HG02973 (cell line): ENCODE results near the gene SELPLG.
"Not testable (repeated sequence)": the region's sequence is repeated elsewhere in the genome, so short reads cannot be mapped to it uniquely, and the experiment has no call there.

Experiments
- ATAC-seq: cut with Tn5 transposase; IDR thresholded peaks from one replicate; pipeline ENCODE4 v1.9.1; 2021; ENCODE audit warnings: moderate library complexity; ENCODE audit not compliant: unreplicated experiment

The SELPLG gene

DNA sequence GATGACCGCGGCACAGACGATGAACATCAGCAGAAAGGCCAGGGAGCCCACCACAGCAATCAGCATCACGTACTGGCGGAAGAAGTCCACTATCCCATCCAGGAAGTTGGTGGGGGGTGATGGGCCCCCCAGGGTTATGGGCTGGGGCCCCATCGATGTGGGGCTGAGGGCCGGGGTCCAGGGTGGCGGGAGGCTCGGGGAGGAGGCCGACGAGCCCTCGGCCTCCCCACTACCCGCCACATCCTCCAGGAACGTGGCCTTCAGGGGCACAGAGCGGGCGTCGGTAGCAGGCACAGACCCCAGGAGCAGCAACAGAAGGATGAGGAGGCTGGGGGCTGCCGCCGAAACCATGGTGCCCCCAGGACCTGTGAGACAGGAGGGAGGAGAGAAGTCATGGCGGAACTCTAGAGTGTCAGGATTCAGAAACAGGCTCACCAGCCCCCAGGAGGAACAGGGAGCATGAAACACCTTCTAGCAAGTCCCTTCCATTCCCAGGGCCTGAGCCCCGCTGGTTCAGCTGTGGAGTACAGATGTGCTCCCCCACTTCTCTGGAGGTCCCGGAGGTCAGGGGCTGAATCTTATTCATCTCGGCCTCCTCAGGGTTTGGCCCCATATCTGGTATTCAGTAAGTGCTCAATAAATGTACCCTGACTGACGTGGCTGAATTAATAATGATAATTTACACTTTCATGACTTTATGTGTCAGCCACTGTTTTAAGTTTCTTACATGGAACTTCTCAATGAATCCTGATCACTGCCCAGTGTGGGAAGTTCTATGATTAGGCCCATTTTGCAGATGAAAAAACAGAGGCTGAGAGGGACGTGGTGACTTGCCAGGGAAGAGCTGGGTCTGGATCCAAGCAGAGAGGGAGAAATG, 41.4 kb downstream of the SELPLG start:
- no peak for ATAC-seq

DNA sequence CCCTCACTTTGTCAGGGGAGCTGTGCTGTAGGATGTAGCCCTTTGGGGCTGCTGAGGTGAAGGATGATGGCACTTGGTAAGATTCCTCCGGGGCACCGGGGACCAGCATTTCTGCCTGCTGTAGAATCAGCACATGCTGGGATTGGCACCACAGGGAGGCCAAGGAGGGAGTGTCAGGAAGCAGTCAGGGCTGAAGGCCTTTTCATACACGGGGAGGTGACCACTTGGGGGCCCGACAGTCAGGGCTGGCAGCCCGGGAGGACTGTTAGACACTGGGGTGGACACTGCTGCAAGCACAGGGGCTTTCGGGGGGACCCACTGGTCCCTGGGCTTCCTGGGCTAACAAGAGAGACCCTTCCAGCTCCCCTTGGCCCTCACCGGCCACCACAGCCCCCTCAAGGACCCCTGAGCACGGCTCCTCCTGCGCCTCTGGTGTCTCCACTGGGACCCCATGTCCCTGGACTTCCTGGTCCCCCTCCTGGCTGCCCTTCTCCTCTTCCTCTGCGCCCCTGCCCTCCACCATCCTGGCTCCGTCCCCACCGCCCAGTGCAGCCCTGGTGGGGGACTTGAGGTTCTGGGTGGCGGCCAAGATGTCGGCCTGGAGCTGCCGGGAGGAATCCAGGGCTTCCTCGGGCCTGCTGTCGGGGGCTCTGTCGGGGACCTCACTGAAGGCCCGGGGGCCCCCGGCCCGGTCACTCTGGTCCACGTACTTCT, 42.3 kb downstream of the SELPLG start:
- no peak for ATAC-seq

DNA sequence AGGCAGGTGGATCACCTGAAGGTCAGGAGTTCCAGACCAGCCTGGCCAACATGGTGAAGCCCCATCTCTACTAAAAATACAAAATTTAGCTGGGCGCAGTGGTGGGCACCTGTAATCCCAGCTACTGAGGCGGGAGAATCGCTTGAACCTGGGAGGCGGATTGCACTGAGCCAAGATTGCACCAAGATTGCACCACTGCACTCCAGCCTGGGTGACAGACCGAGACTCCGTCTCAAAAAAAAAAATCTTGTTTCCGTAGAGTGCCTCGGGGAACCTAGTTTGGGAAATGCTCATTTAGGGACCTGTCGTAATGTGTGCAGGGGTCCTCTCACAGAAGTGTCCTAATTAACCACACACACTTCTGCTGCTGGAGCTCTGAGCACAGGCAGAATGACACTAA, 43.2 kb downstream of the SELPLG start:
- ATAC-seq: not testable (repeated sequence)

DNA sequence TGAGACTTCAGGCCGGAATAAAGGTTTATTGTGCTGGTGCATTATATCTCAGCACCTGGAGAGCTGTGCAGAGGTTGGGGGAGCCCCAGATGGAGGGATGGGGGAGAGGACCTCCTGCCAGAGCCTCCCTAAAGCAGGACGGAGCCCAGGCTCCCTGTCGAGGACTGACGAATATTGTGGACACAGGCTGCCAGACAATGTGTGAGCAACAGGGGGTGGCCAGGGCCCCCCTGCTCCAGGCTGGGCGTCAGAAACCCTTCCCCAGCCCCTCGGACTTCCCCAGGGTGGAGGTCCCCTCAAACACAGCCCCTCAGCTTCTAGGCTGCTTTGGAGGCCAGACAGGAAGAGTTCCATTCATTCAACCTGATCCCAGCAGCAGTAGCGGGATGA, 43.9 kb downstream of the SELPLG start:
- no peak for ATAC-seq

DNA sequence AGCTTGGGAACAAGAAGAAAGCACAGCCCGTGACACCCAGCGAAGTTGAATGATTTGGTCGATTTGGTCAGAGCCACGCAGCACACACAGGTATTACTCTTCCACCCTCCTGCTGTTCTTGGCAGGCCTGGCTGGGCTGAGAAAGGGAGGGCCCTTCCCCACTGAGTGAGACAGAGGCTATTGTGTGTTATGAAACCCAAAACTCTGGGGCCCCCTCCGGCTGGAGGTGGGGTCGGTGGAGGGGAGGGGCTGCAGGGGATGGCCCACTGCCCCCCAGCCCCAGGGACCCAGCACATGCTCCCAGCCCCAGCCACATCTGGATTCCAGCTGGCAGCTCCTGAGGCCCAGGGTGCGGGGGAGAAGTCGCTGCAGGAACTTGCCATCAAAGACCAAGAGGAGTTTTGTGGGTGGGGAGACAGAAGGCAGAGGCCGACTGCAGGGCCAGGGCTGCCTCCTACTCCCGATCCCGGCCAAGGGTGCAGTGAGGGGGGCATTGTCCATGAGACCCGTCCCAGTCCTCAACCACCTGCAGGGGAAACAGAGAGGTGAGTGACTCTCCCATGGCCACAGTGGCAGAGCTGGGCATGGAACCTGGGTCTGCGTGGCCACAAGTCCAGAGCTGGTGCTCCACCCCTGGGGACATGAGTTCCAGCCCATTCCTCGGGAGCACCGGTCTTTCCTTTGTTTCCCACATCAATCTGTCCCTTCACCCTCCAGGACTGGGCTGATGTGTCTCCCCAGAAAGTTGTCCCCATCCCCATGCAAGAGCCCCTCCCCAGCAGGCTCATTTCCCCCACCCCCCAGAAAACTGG, 44.5 kb downstream of the SELPLG start:
- ATAC-seq: no peak

DNA sequence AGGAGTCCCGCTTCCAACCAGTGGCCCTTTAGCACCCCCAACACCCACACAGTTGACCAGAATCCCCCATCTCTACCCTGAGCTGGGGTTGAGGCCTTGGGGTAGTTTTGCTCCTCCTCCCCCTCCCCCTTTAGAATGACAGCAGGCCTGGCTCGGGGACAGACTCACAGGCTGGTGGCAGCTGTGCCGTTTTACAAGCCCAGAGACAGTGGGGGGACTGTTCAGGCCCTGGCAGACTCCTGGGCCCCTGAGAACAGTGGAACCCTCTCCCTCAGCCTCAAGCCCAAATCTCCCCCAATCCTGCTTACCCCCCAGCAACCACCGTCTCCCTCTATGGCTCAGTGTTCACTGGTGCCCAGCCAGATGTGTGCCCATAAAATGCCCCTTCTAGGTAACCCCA, 45.9 kb downstream of the SELPLG start:
- ATAC-seq: no peak

DNA sequence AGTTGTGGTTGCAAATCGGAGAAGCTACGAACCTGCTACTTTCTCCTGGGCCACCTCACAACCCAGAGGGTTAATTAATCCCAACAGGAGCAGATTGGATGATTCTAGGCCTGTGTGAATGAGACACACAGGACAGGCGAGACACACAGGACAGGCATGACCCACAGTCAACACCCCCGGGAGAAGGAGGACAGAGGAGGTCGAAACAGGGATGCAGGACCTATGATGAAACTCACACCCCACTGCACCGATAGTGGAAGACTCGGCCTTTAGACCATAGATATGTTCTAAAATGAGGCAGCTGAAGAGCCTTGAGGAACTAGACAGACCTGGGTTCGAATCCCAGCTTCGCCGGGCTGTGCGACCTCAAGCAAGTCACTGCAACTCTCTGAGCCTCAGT, 47.4 kb downstream of the SELPLG start:
- ATAC-seq: no peak

DNA sequence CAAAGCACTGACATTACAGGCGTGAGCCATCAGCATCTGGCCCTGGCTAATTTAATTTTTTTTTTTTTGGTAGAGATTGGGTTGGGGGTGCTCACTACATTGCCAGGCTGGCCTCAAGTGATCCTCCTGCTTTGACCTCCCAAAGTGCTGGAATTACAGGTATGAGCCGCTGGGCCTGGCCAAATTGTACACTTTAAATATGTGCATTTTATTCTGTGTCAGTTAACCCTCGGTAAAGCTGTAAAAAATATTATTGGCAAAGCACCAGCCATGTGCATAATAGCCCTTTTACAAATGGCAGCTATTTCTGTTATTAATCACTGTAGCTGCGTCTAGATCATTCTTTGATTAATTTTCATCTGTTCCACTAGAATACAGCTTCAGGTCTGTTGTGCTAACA, 47.8 kb downstream of the SELPLG start:
- ATAC-seq: no peak

DNA sequence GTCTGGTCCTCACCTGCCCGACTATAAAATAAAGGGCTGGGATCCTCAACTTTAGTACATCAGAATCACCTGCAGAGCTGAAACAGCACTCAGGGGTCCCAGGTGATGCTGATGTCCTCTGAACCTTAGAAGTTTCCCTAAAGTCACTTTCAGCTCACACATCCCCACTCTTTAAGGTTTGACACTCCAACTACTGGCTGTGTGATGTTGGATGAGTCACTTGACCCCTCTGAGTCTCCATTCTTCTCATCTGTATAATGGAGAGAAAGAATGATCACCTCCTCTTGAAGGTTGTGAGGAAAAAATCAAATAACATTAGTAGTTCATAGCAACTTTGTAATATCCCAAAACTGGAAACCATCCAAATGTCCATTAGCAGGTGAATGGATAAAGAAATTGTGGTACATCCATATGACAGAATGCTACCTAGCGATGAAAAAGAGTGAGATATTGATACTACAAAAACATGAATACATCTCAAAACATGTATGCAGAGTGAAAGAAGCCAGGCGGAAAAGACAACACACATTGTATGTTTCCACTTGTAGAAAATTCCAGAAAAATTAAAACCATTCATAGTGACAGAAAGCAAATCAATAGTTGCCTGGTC, 49.1 kb downstream of the SELPLG start:
- no peak for ATAC-seq

DNA sequence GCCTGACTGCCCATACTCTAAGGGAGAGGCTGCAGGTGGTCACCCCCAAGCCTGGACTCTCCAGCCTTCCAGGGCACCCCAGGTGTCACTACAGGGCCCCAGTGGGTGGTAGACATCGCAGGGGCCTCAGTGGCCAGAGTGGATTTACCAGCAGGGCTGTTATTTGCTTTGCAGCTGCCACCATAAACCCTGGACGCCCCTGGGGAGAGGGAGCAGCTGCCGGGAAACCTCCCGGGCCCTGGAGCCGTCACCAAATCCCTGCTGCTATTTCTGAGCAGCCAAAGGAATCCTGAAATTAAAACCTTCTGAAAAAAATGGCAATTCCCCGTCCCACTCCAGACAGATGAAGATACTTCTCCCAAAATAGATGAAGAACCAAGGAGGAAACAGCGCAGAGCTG, 49.7 kb downstream of the SELPLG start:
- no peak for ATAC-seq

DNA sequence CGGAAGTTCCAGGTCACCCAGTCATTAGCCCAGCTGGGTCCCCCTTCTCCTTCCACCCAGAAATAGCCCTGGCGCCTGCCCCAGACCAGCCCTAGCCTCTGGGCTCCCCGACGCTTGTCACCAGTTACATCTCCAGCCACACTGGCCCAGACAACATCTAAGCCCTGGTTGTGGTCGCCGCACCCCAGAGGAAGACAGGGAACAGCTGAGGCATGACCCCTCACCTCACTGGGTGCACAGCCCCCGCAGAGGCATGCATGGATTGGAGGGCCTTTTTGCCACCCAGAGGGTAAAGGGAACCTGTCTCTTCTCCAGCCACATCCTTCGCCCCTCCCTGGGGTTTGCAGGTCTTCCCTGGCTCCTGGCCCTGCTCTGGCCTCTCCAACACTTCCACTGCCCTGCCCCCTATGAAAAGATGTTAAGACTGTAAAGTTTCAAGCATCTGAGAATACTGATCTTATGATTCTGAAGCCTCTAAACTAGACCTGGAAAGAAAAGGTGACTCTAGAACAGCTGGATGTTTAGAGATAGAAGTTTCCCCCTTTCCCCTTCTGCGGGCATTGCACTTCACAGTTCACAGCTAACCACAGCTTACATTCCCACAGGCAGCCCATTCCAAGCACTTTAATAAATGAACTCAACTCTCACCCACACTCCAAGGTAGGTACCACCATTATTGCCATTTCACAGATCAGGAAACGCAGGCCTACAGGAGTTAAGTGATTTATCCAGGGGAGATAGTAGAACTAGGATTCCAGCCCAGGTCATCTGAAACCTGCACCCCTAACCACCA, 50.5 kb downstream of the SELPLG start:
- ATAC-seq: no peak

DNA sequence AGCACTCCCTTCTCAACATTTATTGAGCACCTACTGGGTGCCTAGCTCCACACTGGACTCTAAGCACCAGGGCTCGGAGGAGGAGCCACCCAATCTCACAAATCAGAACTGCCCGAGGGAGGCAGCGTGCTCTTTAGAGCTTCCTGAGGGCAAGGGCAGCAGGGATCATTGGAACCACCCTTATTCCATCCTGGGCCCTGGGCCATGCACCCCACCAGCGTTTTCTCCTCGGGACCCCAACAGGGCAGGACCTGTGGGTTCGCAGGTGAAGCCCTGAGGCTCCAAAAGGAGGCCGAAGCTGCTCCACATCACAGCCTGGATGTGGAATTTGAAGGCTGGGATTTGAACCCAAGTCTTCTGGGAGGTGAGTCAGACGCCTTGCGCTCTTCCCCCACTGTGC, 51.2 kb downstream of the SELPLG start:
- ATAC-seq: no peak

DNA sequence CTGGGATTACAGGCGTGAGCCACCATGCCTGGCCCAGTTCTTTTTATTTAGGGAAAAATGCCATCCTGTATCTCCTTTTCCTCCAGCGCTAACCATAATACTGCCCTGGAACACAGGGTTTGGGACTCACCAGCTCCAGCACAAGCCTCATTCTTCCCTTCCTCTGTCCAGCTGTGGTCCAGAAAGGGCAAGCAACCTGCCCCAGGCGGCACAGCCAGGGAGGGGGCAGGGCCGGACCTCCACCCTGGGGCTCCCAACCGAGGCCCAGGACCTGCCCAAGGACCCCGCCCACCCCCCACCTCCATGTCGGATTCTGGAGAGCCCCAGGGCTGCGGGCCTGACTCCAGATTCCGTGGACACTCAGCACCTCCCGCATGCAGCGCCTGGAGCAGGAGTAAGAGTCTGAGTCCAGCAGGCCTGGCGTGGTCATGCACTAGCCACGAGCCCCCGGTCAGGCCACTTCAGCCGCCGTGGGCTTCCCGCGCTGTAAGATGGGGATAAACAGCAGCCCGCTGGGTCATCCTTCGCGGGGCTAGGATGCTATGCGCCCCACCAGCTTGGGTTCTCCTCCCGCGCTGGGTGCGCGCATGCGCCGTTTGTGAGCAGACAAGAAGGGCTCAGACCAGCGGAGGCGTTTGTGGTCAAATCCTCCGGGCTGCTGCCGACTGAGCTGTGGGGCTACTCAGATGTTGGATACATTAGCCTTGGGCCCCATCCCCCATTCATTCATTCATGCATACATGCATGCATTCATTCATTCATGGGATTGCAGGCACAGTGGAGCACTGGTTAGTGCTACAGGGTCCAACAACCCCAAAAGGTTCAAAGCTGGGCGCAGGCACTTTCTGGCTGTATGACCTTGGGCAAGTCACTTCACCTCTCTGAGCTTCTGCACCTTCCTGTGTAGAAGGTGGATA, 52.1 kb downstream of the SELPLG start:
- ATAC-seq: no peak

DNA sequence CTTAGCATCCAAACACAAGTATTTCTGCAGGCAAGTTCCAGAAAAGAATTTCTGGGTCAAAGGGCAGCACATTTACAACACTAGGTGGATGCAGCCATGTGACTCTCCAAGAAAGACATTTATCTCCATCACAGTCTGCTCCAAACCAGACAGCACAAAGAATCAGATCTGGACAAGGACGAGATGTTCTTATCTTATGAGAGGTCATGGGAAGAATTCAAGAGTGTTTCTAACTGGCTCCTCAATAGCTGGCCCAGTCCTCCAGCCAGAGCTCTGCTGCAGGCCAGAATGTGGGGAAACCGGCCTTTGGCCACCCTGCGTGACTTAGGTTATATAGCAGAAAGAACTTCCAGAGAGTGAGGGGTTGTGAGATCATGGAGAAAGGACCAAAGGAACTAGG, 53.2 kb downstream of the SELPLG start:
- no peak for ATAC-seq

DNA sequence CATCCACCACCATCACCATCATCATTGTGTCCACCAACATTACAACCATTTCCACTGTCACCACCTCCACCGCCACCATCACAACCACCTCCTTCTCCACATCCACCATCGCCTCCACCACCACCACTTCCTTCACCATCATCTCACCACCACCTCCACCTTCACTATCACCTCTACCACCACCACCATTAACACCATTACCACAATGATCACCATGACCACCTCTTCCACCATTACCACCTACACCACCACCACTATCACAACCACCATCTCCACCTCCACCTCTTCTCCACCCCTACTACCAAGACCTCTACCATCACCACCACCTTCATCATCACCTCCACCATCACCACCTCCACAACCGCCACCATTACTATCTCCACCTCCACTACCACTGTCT, 54.9 kb downstream of the SELPLG start:
- no peak for ATAC-seq

DNA sequence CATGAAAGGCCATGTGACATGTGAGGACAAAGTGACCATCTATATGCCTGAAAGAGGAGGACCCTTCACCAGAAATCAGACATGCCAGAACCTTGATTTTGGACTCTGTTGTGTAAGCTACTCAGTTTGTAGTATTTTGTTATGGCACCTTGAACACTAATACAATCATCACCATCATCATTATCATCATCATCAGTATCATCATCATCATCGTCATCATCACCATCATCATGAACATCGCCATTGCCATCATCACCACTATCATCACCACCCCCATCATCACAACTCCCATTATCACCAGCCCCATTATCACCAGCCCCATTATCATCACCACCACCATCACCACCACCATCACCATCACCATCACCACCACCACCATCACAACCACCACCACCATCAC, 55.4 kb downstream of the SELPLG start:
- no peak for ATAC-seq

DNA sequence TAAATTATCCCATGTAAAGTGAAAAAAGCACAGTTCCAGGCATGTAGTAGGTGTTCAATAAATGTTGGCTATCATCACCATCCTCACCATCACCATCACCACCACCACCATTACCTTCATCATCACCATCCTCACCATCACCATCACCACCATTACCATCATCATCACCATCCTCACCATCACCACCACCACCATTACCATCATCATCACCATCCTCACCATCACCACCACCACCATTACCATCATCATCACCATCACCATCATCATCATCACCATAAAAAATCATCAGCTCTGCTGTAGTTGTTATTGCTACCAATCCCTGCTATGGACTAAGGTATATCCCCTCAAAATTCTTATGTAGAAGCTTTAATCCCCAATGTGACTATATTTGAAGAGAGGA, 56.2 kb downstream of the SELPLG start:
- no peak for ATAC-seq

DNA sequence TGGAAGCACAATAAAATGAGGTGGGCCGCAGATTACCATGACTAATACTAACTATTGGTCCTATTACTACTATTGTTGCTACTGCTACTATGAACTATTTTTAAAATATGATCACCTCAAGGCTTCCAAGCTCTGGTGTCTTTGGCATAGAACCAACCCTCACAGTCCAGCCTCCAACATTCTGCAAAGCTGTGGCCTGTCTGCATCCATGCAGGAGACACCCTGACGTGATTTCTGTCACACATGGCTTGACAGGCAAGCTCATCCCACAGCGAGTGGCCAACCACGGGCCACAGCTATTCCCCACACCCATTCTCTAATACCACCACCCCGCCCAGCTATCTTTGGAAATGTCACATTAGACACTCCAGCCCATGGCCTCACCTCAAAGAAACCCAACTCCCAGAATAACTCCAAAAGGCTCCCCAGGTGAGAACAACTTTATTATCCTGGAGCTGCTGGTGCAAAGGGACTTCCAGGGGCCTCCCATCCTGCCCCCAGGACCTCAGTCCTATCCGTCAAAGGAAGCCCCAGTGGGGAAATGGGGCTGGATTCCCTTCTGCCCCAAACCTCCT, 56.9 kb downstream of the SELPLG start:
- no peak for ATAC-seq
